D721Med (cell line): ENCODE data around the gene RABGGTB.
"Not testable (repeated sequence)": the region's sequence is repeated elsewhere in the genome, so short reads cannot be mapped to it uniquely, and the experiment has no call there.

ENCODE experiments used
- DNase-seq: peaks from one replicate; pipeline ENCODE4 v3.0.0; 2011; ENCODE audit warnings: low spot score; ENCODE audit not compliant: insufficient read length
- FAIRE-seq: peaks from 2 replicates; lab custom pipeline; 2011; peaks lifted over from hg19 to GRCh38; lab: Jason Lieb, UNC
- TF ChIP-seq, protein P1 (sequence below): IDR thresholded peaks from 2 replicates; pipeline ENCODE4 v1.5.1; 2012; ENCODE audit warnings: mild to moderate bottlenecking, control low read depth; ENCODE audit not compliant: insufficient read depth; ENCODE audit errors: missing control alignments

The RABGGTB gene

GRCh38 chr1:75768016-75768415 is 18.0 kb upstream of the RABGGTB start:
- TF ChIP-seq, protein P1, sequence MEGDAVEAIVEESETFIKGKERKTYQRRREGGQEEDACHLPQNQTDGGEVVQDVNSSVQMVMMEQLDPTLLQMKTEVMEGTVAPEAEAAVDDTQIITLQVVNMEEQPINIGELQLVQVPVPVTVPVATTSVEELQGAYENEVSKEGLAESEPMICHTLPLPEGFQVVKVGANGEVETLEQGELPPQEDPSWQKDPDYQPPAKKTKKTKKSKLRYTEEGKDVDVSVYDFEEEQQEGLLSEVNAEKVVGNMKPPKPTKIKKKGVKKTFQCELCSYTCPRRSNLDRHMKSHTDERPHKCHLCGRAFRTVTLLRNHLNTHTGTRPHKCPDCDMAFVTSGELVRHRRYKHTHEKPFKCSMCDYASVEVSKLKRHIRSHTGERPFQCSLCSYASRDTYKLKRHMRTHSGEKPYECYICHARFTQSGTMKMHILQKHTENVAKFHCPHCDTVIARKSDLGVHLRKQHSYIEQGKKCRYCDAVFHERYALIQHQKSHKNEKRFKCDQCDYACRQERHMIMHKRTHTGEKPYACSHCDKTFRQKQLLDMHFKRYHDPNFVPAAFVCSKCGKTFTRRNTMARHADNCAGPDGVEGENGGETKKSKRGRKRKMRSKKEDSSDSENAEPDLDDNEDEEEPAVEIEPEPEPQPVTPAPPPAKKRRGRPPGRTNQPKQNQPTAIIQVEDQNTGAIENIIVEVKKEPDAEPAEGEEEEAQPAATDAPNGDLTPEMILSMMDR = no peak
- FAIRE-seq (no peak), DNase-seq (no peak)

DNA sequence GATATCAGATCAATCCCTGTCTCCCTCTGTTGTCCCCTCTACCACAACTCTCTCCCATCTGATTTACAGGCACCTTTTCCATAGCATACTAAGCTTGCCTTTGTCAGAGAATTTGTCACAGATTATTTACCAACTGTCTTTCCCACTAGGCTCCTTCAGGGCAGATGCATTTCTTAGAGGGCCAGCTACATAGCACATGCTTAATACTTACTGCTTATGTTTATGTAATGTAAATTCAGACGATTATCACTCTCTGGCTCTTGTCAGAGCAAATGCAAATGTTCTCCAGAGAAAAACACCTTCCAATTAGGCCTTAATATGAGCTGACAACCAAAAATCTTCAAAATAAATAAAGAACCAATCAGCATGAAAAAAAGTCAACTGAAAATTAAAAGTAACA is 15.3 kb upstream of the RABGGTB start:
- TF ChIP-seq, protein P1 = no peak
- DNase-seq (no peak), FAIRE-seq (no peak)

DNA sequence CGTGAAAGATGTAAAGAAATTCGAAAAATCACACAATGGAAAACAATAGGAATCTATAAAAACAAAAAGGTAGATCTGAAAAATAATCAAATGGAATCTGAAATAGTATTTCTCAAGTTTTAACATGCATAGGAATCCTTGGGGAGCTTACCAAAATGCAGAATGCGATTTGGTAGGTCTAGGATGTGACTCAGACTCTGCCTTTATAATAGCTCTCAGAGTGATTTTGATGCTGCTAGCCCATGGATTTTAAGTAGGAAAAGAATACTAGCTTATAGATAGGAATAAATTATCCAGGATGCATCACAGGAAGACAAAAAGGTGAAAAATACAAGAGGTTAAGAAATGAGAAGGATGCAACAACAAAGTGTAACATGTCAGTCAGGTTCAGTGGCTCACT is 14.1 kb upstream of the RABGGTB start:
- FAIRE-seq (no peak), DNase-seq (no peak)
- TF ChIP-seq, protein P1 = no peak

GRCh38 chr1:75777812-75778211 is 8.2 kb upstream of the RABGGTB start:
- DNase-seq, FAIRE-seq: not testable (repeated sequence)

- DNase-seq, FAIRE-seq: not testable (repeated sequence)
Measured at GRCh38 chr1:75778694-75779093, 7.4 kb upstream of the RABGGTB start.

DNA sequence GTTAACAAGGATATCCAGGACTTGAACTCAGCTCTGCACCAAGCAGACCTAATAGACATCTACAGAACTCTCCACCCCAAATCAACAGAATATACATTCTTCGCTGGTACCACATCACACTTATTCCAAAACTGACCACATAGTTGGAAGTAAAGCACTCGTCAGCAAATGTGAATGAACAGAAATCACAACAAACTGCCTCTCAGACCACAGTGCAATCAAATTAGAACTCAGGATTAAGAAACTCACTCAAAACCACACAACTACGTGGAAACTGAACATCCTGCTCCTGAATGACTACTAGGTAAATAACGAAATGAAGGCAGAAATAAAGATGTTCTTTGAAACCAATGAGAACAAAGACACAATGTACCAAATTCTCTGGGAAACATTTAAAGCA is 5.9 kb upstream of the RABGGTB start:
- not testable (repeated sequence) for DNase-seq, FAIRE-seq

DNA sequence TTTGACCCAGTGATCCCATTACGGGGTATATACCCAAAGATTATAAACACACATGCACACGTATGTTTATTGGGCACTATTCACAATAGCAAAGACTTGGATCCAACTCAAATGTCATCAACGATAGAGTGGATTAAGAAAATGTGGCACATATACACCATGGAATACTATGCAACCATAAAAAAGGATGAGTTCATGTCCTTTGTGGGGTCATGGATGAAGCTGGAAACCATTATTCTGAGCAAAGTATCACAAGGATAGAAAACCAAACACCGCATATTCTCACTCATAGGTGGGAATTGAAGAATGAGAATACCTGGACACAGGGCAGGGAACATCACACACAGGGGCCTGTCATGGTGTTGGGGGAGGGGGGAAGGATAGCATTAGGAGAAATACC is 2.1 kb upstream of the RABGGTB start:
- not testable (repeated sequence) for FAIRE-seq

DNA sequence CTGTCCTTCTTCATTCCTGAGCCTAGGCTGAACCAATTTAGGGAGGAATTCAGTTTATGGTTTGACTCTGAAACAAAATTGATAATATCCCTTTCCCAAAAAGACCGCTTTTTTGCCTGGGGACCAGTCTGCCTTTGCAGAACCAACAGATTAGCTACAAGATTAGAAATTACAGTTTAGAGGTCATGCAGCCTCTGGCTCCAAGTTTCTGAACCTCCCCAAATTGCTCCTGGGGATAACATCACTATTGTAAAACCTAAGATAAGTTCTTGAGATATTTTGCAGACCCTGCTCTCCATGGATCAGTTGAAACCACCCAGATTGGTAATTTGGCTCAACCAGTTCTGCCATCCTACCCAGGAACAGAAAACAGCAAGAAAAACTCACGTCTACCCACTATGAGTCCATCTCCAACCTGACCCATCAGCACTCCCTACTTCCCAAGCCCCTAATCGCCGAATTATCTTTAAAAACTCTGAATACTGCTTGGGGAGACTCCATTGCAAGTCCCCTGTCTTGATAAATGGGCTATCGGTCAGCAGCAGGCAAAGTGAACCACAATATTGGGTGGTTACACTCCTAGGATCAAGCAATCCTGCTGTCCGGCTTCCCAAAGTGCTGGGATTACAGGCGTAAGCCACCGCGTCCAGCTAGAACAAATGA is 605 bp upstream of the RABGGTB start:
- FAIRE-seq = no peak
- DNase-seq = no peak
- TF ChIP-seq, protein P1 = no peak

More for the DNA sequence above, 2.1 kb upstream of the RABGGTB start:
- not testable (repeated sequence) for DNase-seq

DNA sequence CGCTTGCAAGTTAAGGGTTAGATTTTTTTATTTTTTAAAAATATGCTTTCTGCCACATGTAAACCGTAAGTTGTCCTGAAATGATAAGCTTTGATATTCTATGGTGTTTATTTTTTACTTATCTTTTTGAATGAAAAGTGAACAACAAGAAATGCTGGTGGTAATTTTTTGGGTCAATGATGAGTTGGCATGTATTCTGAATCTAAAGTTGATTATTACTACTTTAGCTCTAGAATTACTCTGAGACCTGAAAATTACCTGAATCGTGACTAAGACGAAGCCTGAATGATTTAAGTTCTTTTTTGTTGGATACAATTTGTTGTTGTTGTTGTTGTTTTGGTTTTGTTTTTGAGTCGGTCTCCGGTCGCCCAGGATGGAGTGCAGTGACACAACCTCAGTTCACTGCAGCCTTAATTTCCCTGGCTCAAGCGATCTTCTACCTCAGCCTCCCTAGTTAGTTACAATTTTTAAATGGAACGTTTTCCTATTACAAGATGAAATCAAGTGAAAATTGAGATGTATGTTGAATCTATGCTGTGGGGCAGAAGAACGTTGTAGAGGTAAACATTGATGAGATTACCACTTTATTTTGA is 941 bp downstream of the RABGGTB start:
- FAIRE-seq = no peak
- TF ChIP-seq, protein P1 = no peak
- no peak for DNase-seq
